ENCODE results near the gene PNPLA5. TPM values are rescaled to one million over a fixed set of nuclear protein-coding genes. Genes with fewer than 3 reads are reported as not detected.

The PNPLA5 gene
- total RNA-seq, 1 donor from 2014 or later: not detected

DNA sequence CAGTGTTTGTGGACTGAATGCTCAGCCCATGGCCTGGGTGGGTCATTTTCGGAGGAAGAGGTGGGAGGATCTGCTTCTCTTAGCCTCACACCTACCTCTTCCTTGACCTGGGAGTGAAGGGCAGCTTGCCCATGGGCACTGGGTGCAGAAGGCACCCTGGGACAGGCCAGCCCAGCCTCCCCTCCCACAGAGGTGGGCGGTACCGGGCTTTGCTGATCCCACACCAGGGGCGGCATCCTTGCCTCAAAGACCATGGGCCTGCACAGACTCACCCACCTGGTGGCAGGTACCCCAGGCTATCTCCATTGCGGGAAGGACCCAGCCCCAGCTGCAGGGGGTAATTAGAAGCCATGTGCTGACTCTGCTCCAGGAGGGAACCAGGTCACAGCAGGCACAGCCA, 1.5 kb upstream of the PNPLA5 start:
- TF ChIP-seq, protein P1, sequence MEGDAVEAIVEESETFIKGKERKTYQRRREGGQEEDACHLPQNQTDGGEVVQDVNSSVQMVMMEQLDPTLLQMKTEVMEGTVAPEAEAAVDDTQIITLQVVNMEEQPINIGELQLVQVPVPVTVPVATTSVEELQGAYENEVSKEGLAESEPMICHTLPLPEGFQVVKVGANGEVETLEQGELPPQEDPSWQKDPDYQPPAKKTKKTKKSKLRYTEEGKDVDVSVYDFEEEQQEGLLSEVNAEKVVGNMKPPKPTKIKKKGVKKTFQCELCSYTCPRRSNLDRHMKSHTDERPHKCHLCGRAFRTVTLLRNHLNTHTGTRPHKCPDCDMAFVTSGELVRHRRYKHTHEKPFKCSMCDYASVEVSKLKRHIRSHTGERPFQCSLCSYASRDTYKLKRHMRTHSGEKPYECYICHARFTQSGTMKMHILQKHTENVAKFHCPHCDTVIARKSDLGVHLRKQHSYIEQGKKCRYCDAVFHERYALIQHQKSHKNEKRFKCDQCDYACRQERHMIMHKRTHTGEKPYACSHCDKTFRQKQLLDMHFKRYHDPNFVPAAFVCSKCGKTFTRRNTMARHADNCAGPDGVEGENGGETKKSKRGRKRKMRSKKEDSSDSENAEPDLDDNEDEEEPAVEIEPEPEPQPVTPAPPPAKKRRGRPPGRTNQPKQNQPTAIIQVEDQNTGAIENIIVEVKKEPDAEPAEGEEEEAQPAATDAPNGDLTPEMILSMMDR (conservative IDR thresholded peaks at IDR 0.05; ENCODE audit: low read depth, low read length): no peak
- no peak for DNase-seq (ENCODE audit: low read depth)

DNA sequence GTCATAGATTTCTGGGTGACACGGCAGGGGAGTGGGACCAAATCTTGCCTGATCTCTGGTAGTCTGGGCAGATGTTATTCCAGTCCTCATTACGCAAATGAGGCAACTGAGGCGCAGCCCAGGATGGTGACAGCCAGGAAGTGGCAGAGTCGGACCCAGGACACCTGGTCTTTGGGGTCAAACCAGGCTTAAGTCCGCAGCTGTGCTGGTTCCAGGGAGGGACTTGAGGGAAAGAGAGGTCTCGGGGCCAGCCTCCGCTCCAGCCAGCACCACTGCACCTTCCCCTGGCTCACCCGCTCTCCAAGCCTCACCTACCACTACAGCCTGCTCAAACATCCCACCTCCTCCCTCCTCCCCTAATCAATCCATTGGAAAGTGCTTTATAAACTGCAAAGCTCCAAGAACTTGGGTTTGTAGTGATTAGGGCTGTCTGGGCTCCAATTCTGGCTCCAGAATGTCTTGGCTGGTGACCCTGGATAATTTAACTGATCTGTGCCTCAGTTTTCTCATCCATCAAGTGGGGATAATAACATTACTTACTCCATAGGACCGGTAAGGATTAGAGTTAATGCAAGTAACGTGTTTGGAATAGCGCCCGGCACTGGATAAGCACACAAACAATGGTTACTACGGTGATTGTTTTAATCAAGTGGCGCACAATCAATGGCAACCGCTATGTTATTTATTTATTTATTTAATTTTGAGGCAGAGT, 526 bp upstream of the PNPLA5 start:
- H3K4me3 ChIP-seq (ENCODE audit: low read depth, low read length): no peak overlapping the region

More for the DNA sequence above, 1.5 kb upstream of the PNPLA5 start:
- H3K4me3 ChIP-seq (ENCODE audit: low read depth, low read length): no peak overlapping the region

DNA sequence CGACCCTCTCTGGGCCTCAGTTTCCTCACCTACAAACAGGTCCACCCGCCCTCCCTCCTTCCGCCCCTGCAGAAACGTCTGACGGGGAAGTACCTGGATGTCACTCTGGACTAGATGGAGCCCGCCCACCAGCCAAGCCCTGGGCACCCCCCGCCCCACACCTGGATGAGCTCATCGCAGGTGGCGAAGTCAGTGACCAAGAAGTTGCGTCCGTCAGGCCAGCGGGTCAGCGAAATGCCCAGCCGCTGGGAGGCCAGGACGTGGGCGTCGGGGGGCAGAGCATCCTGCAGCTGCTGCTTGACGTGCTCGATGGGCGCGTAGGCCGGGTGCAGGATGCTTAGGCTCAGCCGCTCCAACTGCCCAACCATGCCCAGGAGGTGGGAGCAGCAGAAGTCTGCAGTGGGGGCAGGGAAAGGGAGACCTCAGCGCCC, 897 bp downstream of the PNPLA5 start:
- no peak for DNase-seq (ENCODE audit: low read depth)

More for the DNA sequence above, 526 bp upstream of the PNPLA5 start:
- TF ChIP-seq, protein P1 (conservative IDR thresholded peaks at IDR 0.05; ENCODE audit: low read depth, low read length): no peak
- no peak for DNase-seq (ENCODE audit: low read depth)

DNA sequence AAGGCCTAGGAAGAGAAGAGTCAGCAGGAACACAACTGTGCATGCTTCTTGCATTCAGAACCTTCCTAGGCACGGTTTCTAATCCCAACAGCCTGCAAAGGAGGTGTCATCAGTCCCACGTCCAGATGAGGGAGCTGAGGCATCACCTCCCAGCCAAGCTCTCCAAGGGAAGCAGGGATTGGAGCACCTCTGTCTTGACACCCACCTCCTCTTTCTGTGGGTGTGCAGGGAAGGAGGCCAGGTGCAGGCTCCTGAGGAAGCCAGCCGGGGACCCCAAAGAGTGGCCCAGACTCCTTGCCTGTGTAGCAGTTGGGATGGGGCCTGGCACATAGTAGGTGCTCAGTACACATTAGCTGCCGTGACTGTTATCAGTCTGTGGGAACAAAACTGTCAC, 2.0 kb downstream of the PNPLA5 start:
- H3K4me3 ChIP-seq (ENCODE audit: low read depth, low read length): no peak overlapping the region
- TF ChIP-seq, protein P1 (conservative IDR thresholded peaks at IDR 0.05; ENCODE audit: low read depth, low read length): peak; percentile 27
- no peak for DNase-seq (ENCODE audit: low read depth)

More for the DNA sequence above, 897 bp downstream of the PNPLA5 start:
- H3K4me3 ChIP-seq (ENCODE audit: low read depth, low read length): no peak overlapping the region
- TF ChIP-seq, protein P1 (conservative IDR thresholded peaks at IDR 0.05; ENCODE audit: low read depth, low read length): no peak

DNA sequence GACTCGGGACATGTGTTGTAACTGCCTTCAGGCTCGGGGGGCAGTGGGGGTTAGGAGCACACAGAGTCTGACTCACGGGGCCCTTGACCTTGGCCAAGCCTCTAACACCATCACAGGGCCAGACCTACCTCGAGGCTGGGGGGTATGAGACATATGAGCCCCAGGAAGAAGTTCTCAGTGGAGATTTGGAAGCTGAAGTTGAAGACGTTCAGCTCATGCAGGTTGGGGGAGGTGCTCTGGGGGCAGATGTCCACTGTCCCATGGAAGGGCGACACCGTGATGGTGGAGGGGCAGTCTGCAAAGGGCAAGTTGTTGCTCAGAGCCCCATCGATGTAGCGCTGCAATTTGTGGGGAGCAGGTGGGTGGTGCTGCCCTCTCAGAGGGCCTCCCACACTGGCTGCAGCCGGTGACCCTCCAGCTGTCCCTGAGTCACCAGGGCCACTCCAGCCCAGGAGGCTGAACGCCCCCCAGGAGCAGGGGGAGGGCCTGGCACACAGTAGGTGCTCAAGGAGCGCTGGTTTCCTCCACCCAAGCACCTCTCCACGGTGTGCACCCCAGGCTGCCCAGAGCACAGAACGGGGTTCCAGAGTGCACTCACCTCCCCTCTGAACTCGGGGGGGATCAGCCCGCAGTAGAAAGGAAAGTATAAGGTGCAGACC, 2.5 kb downstream of the PNPLA5 start:
- TF ChIP-seq, protein P1 (conservative IDR thresholded peaks at IDR 0.05; ENCODE audit: low read depth, low read length): no peak
- no peak for DNase-seq (ENCODE audit: low read depth)
- no peak overlapping the region for H3K4me3 ChIP-seq (ENCODE audit: low read depth, low read length)

DNA sequence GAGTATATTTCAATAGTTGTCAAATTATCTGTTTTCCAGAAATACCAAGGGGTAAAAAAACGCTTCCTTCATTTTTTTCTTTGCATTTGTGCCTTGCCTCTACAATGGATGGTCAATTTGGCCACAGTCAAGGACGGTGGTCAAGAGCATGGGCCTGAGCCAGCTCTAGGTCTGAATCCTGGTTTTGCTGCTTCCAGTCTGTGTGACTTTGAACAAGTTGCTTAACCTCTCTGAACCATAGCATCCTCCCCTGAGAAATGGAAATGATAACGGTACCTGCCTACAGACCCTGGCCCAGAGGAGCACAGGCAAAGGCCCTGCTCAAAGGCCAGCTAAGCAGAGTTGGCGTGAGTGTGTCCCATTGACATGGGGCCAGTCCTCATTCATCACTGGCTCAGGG, 3.1 kb downstream of the PNPLA5 start:
- DNase-seq (ENCODE audit: low read depth): no peak
- H3K4me3 ChIP-seq (ENCODE audit: low read depth, low read length): no peak overlapping the region
- TF ChIP-seq, protein P1 (conservative IDR thresholded peaks at IDR 0.05; ENCODE audit: low read depth, low read length): no peak
